HEK293 (cell line): ENCODE data around the gene MRPS27.

Experiments used
- CTCF ChIA-PET: fragments of 350-600 bp; formaldehyde crosslinking; extraction: SDS; loops from one replicate; lab custom pipeline; 2021; ENCODE audit warnings: antibody characterized with exemption; lab: Yijun Ruan, JAX
- POLR2A ChIA-PET: fragments of 300-600 bp; formaldehyde crosslinking; extraction: SDS; loops from one replicate; lab custom pipeline; 2020; ENCODE audit warnings: antibody characterized with exemption, inconsistent platforms; lab: Yijun Ruan, JAX
- H3K27ac ChIP-seq: fragments of 200-500 bp; sonication (Bioruptor generic); 2 replicates; pipeline ENCODE4 v1.5.1; 2014; ENCODE audit warnings: low read depth, low read length, control low read depth, inconsistent platforms; ENCODE audit errors: extremely low read depth
- H3K36me3 ChIP-seq, 2 experiments: fragments of 200-500 bp in 1 of 2; sonication (Bioruptor generic) in 1 of 2; 1 replicate in 1 of 2; 2 replicates in 1 of 2; pipeline ENCODE4 v1.5.1; 2014 to 2017; ENCODE audit warnings: inconsistent platforms in 2 of 2, low read length in 2 of 2; ENCODE audit not compliant: control insufficient read depth in 2 of 2, insufficient read depth in 1 of 2
- H3K4me1 ChIP-seq: fragments of 200-500 bp; sonication (Bioruptor generic); 2 replicates; pipeline ENCODE4 v1.5.1; 2014; ENCODE audit warnings: mild to moderate bottlenecking, low read length, inconsistent platforms; ENCODE audit not compliant: control insufficient read depth, insufficient read depth
- H3K4me3 ChIP-seq: 2 replicates; pipeline ENCODE4 v1.5.1; 2011; ENCODE audit warnings: low read depth, mild to moderate bottlenecking, control low read depth, low read length, moderate library complexity
- H3K9me3 ChIP-seq: fragments of 200-500 bp; sonication (Bioruptor generic); 2 replicates; pipeline ENCODE4 v1.5.1; 2014; ENCODE audit warnings: low read depth, low read length, inconsistent platforms; ENCODE audit not compliant: control insufficient read depth, insufficient read depth
- GLIS2 ChIP-seq: fragments of 450-650 bp; formaldehyde crosslinking; IDR thresholded peaks from 2 replicates; pipeline ENCODE4 v1.5.1; 2016; ENCODE audit warnings: missing biosample characterization, missing genetic modification characterization
- KLF17 ChIP-seq: fragments of 450-650 bp; formaldehyde crosslinking; IDR thresholded peaks from 2 replicates; pipeline ENCODE4 v1.5.1; 2016; ENCODE audit warnings: missing biosample characterization, missing genetic modification characterization
- MYNN ChIP-seq: fragments of 450-650 bp; formaldehyde crosslinking; IDR thresholded peaks from 2 replicates; pipeline ENCODE4 v1.5.1; 2016; ENCODE audit warnings: missing biosample characterization, missing genetic modification characterization, borderline replicate concordance
- PATZ1 ChIP-seq: fragments of 450-650 bp; formaldehyde crosslinking; IDR thresholded peaks from 2 replicates; pipeline ENCODE4 v1.5.1; 2016; ENCODE audit warnings: missing biosample characterization, missing genetic modification characterization
- SETDB1 ChIP-seq: IDR thresholded peaks from one replicate; pipeline ENCODE4 v1.6.1; 2017; ENCODE audit warnings: mild to moderate bottlenecking, low read length, moderate library complexity, mixed read lengths; ENCODE audit not compliant: insufficient read length
- YY1 ChIP-seq: fragments of 450-650 bp; formaldehyde crosslinking; IDR thresholded peaks from 2 replicates; pipeline ENCODE4 v1.5.1; 2018; ENCODE audit warnings: missing biosample characterization, missing genetic modification characterization
- ZFP3 ChIP-seq: fragments of 450-650 bp; formaldehyde crosslinking; IDR thresholded peaks from 2 replicates; pipeline ENCODE4 v1.5.1; 2016; ENCODE audit warnings: low read depth, missing biosample characterization, missing genetic modification characterization
- ZFP37 ChIP-seq: fragments of 450-650 bp; formaldehyde crosslinking; IDR thresholded peaks from 2 replicates; pipeline ENCODE4 v1.5.1; 2016; ENCODE audit warnings: missing biosample characterization, missing genetic modification characterization
- ZIC2 ChIP-seq: fragments of 450-650 bp; formaldehyde crosslinking; IDR thresholded peaks from 2 replicates; pipeline ENCODE4 v1.5.1; 2016; ENCODE audit warnings: missing biosample characterization, missing genetic modification characterization
- ZNF155 ChIP-seq: fragments of 450-650 bp; formaldehyde crosslinking; IDR thresholded peaks from 2 replicates; pipeline ENCODE4 v1.5.1; 2016; ENCODE audit warnings: missing biosample characterization, missing genetic modification characterization
- ZNF157 ChIP-seq: fragments of 450-650 bp; formaldehyde crosslinking; IDR thresholded peaks from 2 replicates; pipeline ENCODE4 v1.5.1; 2016; ENCODE audit warnings: missing biosample characterization, missing genetic modification characterization
- ZNF18 ChIP-seq: fragments of 450-650 bp; formaldehyde crosslinking; IDR thresholded peaks from 2 replicates; pipeline ENCODE4 v1.5.1; 2016; ENCODE audit warnings: missing biosample characterization, missing genetic modification characterization
- ZNF214 ChIP-seq: fragments of 450-650 bp; formaldehyde crosslinking; IDR thresholded peaks from 2 replicates; pipeline ENCODE4 v1.5.1; 2017; ENCODE audit warnings: missing biosample characterization, mild to moderate bottlenecking, missing genetic modification characterization, borderline replicate concordance
- ZNF221 ChIP-seq: fragments of 450-650 bp; formaldehyde crosslinking; IDR thresholded peaks from 2 replicates; pipeline ENCODE4 v1.5.1; 2017; ENCODE audit warnings: missing biosample characterization, missing genetic modification characterization, borderline replicate concordance
- ZNF350 ChIP-seq: fragments of 450-650 bp; formaldehyde crosslinking; IDR thresholded peaks from 2 replicates; pipeline ENCODE4 v1.5.0; 2017; ENCODE audit warnings: missing biosample characterization, mild to moderate bottlenecking, missing genetic modification characterization
- ZNF366 ChIP-seq: fragments of 450-650 bp; formaldehyde crosslinking; conservative IDR thresholded peaks from 2 replicates; pipeline ENCODE4 v1.5.1; 2016; ENCODE audit warnings: missing biosample characterization, missing genetic modification characterization
- ZNF37A ChIP-seq: fragments of 450-650 bp; IDR thresholded peaks from 2 replicates; pipeline ENCODE4 v1.5.1; 2018; ENCODE audit warnings: missing biosample characterization, missing genetic modification characterization
- ZNF391 ChIP-seq: fragments of 450-650 bp; formaldehyde crosslinking; IDR thresholded peaks from 2 replicates; pipeline ENCODE4 v1.5.1; 2016; ENCODE audit warnings: low read depth, missing biosample characterization, missing genetic modification characterization, borderline replicate concordance
- ZNF426 ChIP-seq: fragments of 450-650 bp; formaldehyde crosslinking; IDR thresholded peaks from 2 replicates; pipeline ENCODE4 v1.5.1; 2017; ENCODE audit warnings: missing biosample characterization, missing genetic modification characterization, mild to moderate bottlenecking, inconsistent platforms, moderate library complexity
- ZNF514 ChIP-seq: fragments of 450-650 bp; formaldehyde crosslinking; IDR thresholded peaks from 2 replicates; pipeline ENCODE4 v1.5.1; 2016; ENCODE audit warnings: missing biosample characterization, missing genetic modification characterization
- ZNF548 ChIP-seq: fragments of 450-650 bp; formaldehyde crosslinking; IDR thresholded peaks from 2 replicates; pipeline ENCODE4 v1.5.1; 2016; ENCODE audit warnings: missing biosample characterization, missing genetic modification characterization
- ZNF555 ChIP-seq: fragments of 450-650 bp; formaldehyde crosslinking; conservative IDR thresholded peaks from 2 replicates; pipeline ENCODE4 v1.5.1; 2017; ENCODE audit warnings: missing biosample characterization, mild to moderate bottlenecking, missing genetic modification characterization, inconsistent platforms
- ZNF585B ChIP-seq: fragments of 450-650 bp; formaldehyde crosslinking; IDR thresholded peaks from 2 replicates; pipeline ENCODE4 v1.5.1; 2016; ENCODE audit warnings: missing biosample characterization, missing genetic modification characterization
- ZNF626 ChIP-seq: fragments of 450-650 bp; sonication (Bioruptor Pico); formaldehyde crosslinking; IDR thresholded peaks from 2 replicates; pipeline ENCODE4 v1.5.1; 2018; ENCODE audit warnings: missing biosample characterization, missing genetic modification characterization, inconsistent platforms
- ZNF692 ChIP-seq: fragments of 450-650 bp; formaldehyde crosslinking; IDR thresholded peaks from 2 replicates; pipeline ENCODE4 v1.5.1; 2016; ENCODE audit warnings: missing biosample characterization, missing genetic modification characterization
- ZNF776 ChIP-seq: fragments of 450-650 bp; formaldehyde crosslinking; IDR thresholded peaks from 2 replicates; pipeline ENCODE4 v1.5.0; 2017; ENCODE audit warnings: missing biosample characterization, missing genetic modification characterization, borderline replicate concordance
- ZSCAN16 ChIP-seq: fragments of 450-650 bp; formaldehyde crosslinking; IDR thresholded peaks from 2 replicates; pipeline ENCODE4 v1.5.1; 2016; ENCODE audit warnings: missing biosample characterization, missing genetic modification characterization
- ZSCAN4 ChIP-seq: fragments of 450-650 bp; formaldehyde crosslinking; IDR thresholded peaks from 2 replicates; pipeline ENCODE4 v1.5.1; 2017; ENCODE audit warnings: missing biosample characterization, missing genetic modification characterization

MRPS27 gene

GRCh38 chr5:72209147-72210115, 110.6 kb downstream of the MRPS27 start:
- Histone ChIP-seq H3K4me1 (peaks cover 18% of the 10 kb centered on the region), H3K9me3 (no peaks in the 10 kb centered on the region), H3K36me3 (peaks cover 16 to 32% of the 10 kb centered on the region in 2 experiments), H3K27ac (peak overlapping the region; percentile 14; the same call in 1 of the 2 replicates), H3K4me3 (no peak overlapping the region)
- POLR2A ChIA-PET: no interaction called here
- CTCF ChIA-PET: interaction anchor here (0.6 to 1.3 kb wide), 4 partner anchors 15 to 65 kb away, joined by 3 to 5 read pairs (median 4); no protein-coding TSS in a partner anchor
- TF ChIP-seq ZNF585B (tag by site-specific recombination) (no peak), SETDB1 (no peak), MYNN (tag by site-specific recombination) (no peak), YY1 (tag by site-specific recombination) (peak; percentile 47), PATZ1 (tag by site-specific recombination) (peak; percentile 55), ZNF555 (tag by site-specific recombination) (no peak), ZNF548 (no peak), ZNF157 (tag by site-specific recombination) (no peak), ZNF366 (tag by site-specific recombination) (no peak; the same call in 1 of the 2 replicates), ZNF37A (tag by site-specific recombination) (no peak), ZNF391 (tag by site-specific recombination) (no peak), ZIC2 (tag by site-specific recombination) (peak; percentile 50), ZNF18 (peak; percentile 38; the same call in 1 of the 2 replicates), ZSCAN16 (tag by site-specific recombination) (no peak), KLF17 (tag by site-specific recombination) (no peak), ZNF214 (tag by site-specific recombination) (no peak), ZNF155 (tag by site-specific recombination) (no peak), ZNF350 (tag by site-specific recombination) (no peak), ZFP3 (tag by site-specific recombination) (no peak), ZFP37 (tag by site-specific recombination) (no peak), ZNF426 (tag by site-specific recombination) (no peak), ZNF514 (tag by site-specific recombination) (no peak), ZNF221 (no peak), GLIS2 (tag by site-specific recombination) (peak; percentile 45), ZSCAN4 (tag by site-specific recombination) (0 out of 2 replicates have a peak, but pooled peaks have one; percentile 16), ZNF776 (tag by site-specific recombination) (no peak), ZNF626 (no peak), ZNF692 (tag by site-specific recombination) (no peak)
